Trophoblast cell (in vitro differentiated cells and primary cell): ENCODE results near the gene ITGB5.
A peak's percentile ranks its signal among the peaks of the same experiment; 100 is the strongest.

Experiments used
- DNase-seq, 2 donors: peaks; one replicate each; pipeline ENCODE4 v3.0.0-alpha.2; 2016
- H2AFZ ChIP-seq: 2 replicates; pipeline ENCODE4 v1.6.1; 2013; ENCODE audit warnings: low read length, moderate library complexity, mild to moderate bottlenecking; ENCODE audit not compliant: insufficient read depth, poor library complexity
- H2AK5ac ChIP-seq: 2 replicates; pipeline ENCODE4 v1.6.1; 2013; ENCODE audit warnings: mild to moderate bottlenecking, low read length
- H2BK120ac ChIP-seq: 2 replicates; pipeline ENCODE4 v1.6.1; 2013; ENCODE audit warnings: low read length, mild to moderate bottlenecking, moderate library complexity; ENCODE audit not compliant: insufficient read depth, poor library complexity
- H2BK12ac ChIP-seq: 2 replicates; pipeline ENCODE4 v1.6.1; 2013; ENCODE audit warnings: mild to moderate bottlenecking, low read length, moderate library complexity
- H2BK5ac ChIP-seq: 2 replicates; pipeline ENCODE4 v1.6.1; 2013; ENCODE audit warnings: low read length, low read depth, moderate library complexity, mild to moderate bottlenecking; ENCODE audit not compliant: poor library complexity
- H3K14ac ChIP-seq: 2 replicates; pipeline ENCODE4 v1.6.1; 2013; ENCODE audit warnings: mild to moderate bottlenecking, low read length
- H3K18ac ChIP-seq: 2 replicates; pipeline ENCODE4 v1.6.1; 2013; ENCODE audit warnings: mild to moderate bottlenecking, low read length
- H3K23ac ChIP-seq: 2 replicates; pipeline ENCODE4 v1.6.1; 2013; ENCODE audit warnings: low read length
- H3K27ac ChIP-seq: 2 replicates; pipeline ENCODE4 v1.5.1; 2013; ENCODE audit warnings: low read depth, mild to moderate bottlenecking, inconsistent platforms, low read length, moderate library complexity
- H3K27me3 ChIP-seq: 2 replicates; pipeline ENCODE4 v1.6.1; 2013; ENCODE audit warnings: inconsistent platforms, mild to moderate bottlenecking, low read length, moderate library complexity; ENCODE audit not compliant: insufficient read depth
- H3K36me3 ChIP-seq, 2 experiments: 1 replicate in 1 of 2; 2 replicates in 1 of 2; pipeline ENCODE4 v1.6.1; 2013; ENCODE audit warnings: low read length in 2 of 2, mild to moderate bottlenecking in 2 of 2, moderate library complexity in 1 of 2; ENCODE audit not compliant: insufficient read depth in 2 of 2, control insufficient read depth in 1 of 2
- H3K4ac ChIP-seq: 2 replicates; pipeline ENCODE4 v1.6.1; 2013; ENCODE audit warnings: low read depth, mild to moderate bottlenecking, low read length, moderate library complexity
- H3K4me1 ChIP-seq, 2 experiments: 1 replicate in 1 of 2; 2 replicates in 1 of 2; pipeline ENCODE4 v1.6.1; 2013; ENCODE audit warnings: low read length in 2 of 2, mild to moderate bottlenecking in 2 of 2, moderate library complexity in 1 of 2; ENCODE audit not compliant: insufficient read depth in 2 of 2, control insufficient read depth in 1 of 2
- H3K4me2 ChIP-seq: 2 replicates; pipeline ENCODE4 v1.6.1; 2013; ENCODE audit warnings: inconsistent platforms, mild to moderate bottlenecking, low read length, moderate library complexity
- H3K4me3 ChIP-seq: 2 replicates; pipeline ENCODE4 v1.5.1; 2013; ENCODE audit warnings: mild to moderate bottlenecking, low read depth, low read length, inconsistent platforms
- H3K79me1 ChIP-seq: one replicate; pipeline ENCODE4 v1.6.1; 2013; ENCODE audit warnings: low read length
- H3K79me2 ChIP-seq: 2 replicates; pipeline ENCODE4 v1.6.1; 2013; ENCODE audit warnings: low read length, mild to moderate bottlenecking; ENCODE audit not compliant: control insufficient read depth, insufficient read depth, poor library complexity
- H3K9ac ChIP-seq: 2 replicates; pipeline ENCODE4 v1.6.1; 2013; ENCODE audit warnings: mild to moderate bottlenecking, low read length
- H3K9me3 ChIP-seq: 2 replicates; pipeline ENCODE4 v1.6.1; 2013; ENCODE audit warnings: low read depth, mild to moderate bottlenecking, control low read depth, inconsistent platforms, low read length; ENCODE audit not compliant: insufficient read depth
- H4K12ac ChIP-seq: 2 replicates; pipeline ENCODE4 v1.6.1; 2013; ENCODE audit warnings: low read depth, mild to moderate bottlenecking, low read length, moderate library complexity
- H4K8ac ChIP-seq: 2 replicates; pipeline ENCODE4 v1.6.1; 2013; ENCODE audit warnings: low read depth, mild to moderate bottlenecking, low read length, moderate library complexity
- H4K91ac ChIP-seq: one replicate; pipeline ENCODE4 v1.6.1; 2013; ENCODE audit warnings: low read depth, mild to moderate bottlenecking, low read length, moderate library complexity
- WGBS: extraction: QIAGEN DNeasy Blood & Tissue Kit; methylation state at CpG from one replicate; pipeline ENCODE4 v1.1.7; 2013; ENCODE audit warnings: missing lambda C conversion rate; ENCODE audit not compliant: insufficient read length, insufficient coverage; ENCODE audit errors: extremely low coverage; 5-methylcytosine and 5-hydroxymethylcytosine counted together

Gene ITGB5

DNA sequence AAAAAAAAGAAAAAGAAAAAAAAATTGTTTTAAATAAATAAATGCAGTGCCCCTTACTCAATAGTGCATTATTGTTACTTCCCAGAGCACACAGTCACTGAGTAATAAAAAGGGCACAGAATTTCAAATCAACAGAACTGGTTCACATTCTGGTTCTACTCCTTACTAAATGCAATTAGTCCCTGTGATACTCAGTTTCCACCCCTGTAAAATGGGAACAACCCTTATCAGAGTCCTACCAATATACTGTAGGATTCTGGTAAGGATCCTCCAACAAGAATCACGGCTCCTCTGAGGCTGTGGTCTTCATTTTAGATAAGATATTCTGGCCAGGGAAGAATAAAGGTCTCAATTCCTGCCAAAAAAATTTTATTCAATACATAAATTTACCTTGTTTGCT lies 50.7 kb downstream of the ITGB5 start:
- Histone ChIP-seq H3K27ac (peak overlapping the region; percentile 21), H2BK5ac (no peak overlapping the region), H4K91ac (no peak overlapping the region), H2AFZ (no peak overlapping the region), H3K4me1 (peaks cover 24 to 35% of the 10 kb centered on the region in 2 experiments), H2BK12ac (no peak overlapping the region), H3K23ac (no peak overlapping the region), H2AK5ac (no peak overlapping the region), H3K9ac (no peak overlapping the region), H4K12ac (no peak overlapping the region), H3K14ac (no peak overlapping the region), H2BK120ac (no peak overlapping the region), H3K79me1 (peaks cover 33% of the 10 kb centered on the region), H3K27me3 (no peaks in the 10 kb centered on the region), H3K18ac (no peak overlapping the region), H3K36me3 (peaks cover 6 to 13% of the 10 kb centered on the region in 2 experiments), H3K4ac (no peak overlapping the region), H3K4me3 (no peak overlapping the region), H3K4me2 (no peak overlapping the region), H3K9me3 (no peaks in the 10 kb centered on the region), H4K8ac (no peak overlapping the region), H3K79me2 (peaks cover 6% of the 10 kb centered on the region)
- no peak for DNase-seq
- WGBS = no CpG with 5 or more reads among the region's 1 CpG

GRCh38 chr3:124834723-124835718 lies 52.1 kb downstream of the ITGB5 start:
- H3K4me3 ChIP-seq = no peak overlapping the region
- H3K9me3 ChIP-seq = no peaks in the 10 kb centered on the region
- H3K27ac ChIP-seq = peak overlapping the region; percentile 91
- peak; percentile 87 to 94 for DNase-seq
- no peak overlapping the region for H3K9ac ChIP-seq
- H3K4me1 ChIP-seq = peaks cover 29 to 43% of the 10 kb centered on the region in 2 experiments
- H3K79me2 ChIP-seq = peaks cover 6% of the 10 kb centered on the region
- H4K91ac ChIP-seq = peak overlapping the region; percentile 97
- peak overlapping the region; percentile 67 for H2BK12ac ChIP-seq
- peak overlapping the region; percentile 44 for H3K4me2 ChIP-seq
- H3K79me1 ChIP-seq = peaks cover 37% of the 10 kb centered on the region
- no peak overlapping the region for H3K23ac ChIP-seq
- H4K8ac ChIP-seq = peak overlapping the region; percentile 39
- peak overlapping the region; percentile 0 for H2AK5ac ChIP-seq
- H3K18ac ChIP-seq = peak overlapping the region; percentile 51
- no peak overlapping the region for H4K12ac ChIP-seq
- peak overlapping the region; percentile 2 for H2AFZ ChIP-seq
- H3K14ac ChIP-seq = peak overlapping the region; percentile 57
- peaks cover 9 to 14% of the 10 kb centered on the region in 2 experiments for H3K36me3 ChIP-seq
- peak overlapping the region; percentile 68 for H2BK5ac ChIP-seq
- no peaks in the 10 kb centered on the region for H3K27me3 ChIP-seq
- H3K4ac ChIP-seq = no peak overlapping the region
- peak overlapping the region; percentile 94 for H2BK120ac ChIP-seq
- WGBS = no CpG with 5 or more reads among the region's 20 CpGs

GRCh38 chr3:124833710-124834332 lies 53.3 kb downstream of the ITGB5 start:
- H3K4me1 ChIP-seq = peaks cover 36 to 49% of the 10 kb centered on the region in 2 experiments
- H2BK120ac ChIP-seq = peak overlapping the region; percentile 63
- H2AK5ac ChIP-seq = no peak overlapping the region
- H3K4me3 ChIP-seq = no peak overlapping the region
- no peak overlapping the region for H2AFZ ChIP-seq
- peak overlapping the region; percentile 53 for H3K4ac ChIP-seq
- H2BK12ac ChIP-seq = peak overlapping the region; percentile 86
- H3K79me1 ChIP-seq = peaks cover 38% of the 10 kb centered on the region
- no peak for DNase-seq
- peak overlapping the region; percentile 43 for H4K8ac ChIP-seq
- H2BK5ac ChIP-seq = peak overlapping the region; percentile 80
- H3K79me2 ChIP-seq = peaks cover 7% of the 10 kb centered on the region
- peak overlapping the region; percentile 51 for H4K91ac ChIP-seq
- H3K27me3 ChIP-seq = no peaks in the 10 kb centered on the region
- H3K27ac ChIP-seq = peak overlapping the region; percentile 95
- H3K4me2 ChIP-seq = no peak overlapping the region
- H3K23ac ChIP-seq = no peak overlapping the region
- H3K18ac ChIP-seq = peak overlapping the region; percentile 41
- no CpG with 5 or more reads among the region's 4 CpGs for WGBS
- peak overlapping the region; percentile 37 for H3K14ac ChIP-seq
- H4K12ac ChIP-seq = no peak overlapping the region
- no peaks in the 10 kb centered on the region for H3K9me3 ChIP-seq
- H3K36me3 ChIP-seq = peaks cover 9 to 16% of the 10 kb centered on the region in 2 experiments
- H3K9ac ChIP-seq = no peak overlapping the region

DNA sequence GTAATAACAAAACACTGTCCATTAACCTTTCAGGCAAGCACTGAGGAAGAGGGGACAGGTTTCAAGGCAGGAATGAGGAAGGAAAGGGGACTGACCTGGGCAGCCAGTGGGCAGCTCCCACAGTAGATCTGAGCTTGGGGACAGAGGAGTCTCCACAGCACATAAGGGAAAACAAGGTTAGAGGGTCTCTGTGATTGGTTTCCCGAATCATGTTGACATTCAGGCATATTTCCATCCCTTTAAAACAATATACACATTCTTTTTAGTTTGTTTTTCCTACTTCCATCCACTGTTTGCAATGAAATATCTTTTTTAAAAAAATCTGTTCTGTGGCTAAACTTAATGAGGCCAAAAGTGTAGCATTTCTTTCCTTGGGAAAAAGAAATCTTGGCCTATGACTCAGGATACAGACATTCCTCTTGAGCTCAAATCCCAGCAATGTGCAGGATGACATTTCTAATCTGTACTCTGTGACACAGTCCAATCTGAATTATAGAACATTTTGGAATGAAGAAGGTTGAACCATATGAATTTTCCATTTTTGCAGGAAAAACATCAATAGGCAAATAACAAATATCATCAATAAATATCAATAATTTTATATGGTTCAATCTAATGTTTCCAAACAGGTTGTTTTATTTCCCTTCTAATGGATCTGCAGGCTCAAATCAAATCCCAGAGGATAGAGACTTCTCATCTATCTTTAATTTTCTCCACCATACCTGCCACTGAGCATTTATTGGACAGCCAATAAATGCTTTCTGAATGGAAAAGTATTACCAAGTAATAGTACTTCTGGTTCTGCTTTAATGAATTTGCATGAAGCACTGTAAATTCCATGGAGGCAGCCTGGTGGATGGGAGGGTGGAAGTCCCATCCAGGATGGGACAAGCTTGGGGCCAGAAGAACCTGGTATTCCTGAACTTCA lies 54.1 kb downstream of the ITGB5 start:
- Histone ChIP-seq H3K4me3 (no peak overlapping the region), H3K9me3 (no peaks in the 10 kb centered on the region), H3K79me2 (peaks cover 7% of the 10 kb centered on the region), H4K8ac (no peak overlapping the region), H3K36me3 (peaks cover 11 to 16% of the 10 kb centered on the region in 2 experiments), H2AK5ac (no peak overlapping the region), H4K12ac (no peak overlapping the region), H2BK120ac (peak overlapping the region; percentile 73), H4K91ac (peak overlapping the region; percentile 87), H3K18ac (no peak overlapping the region), H3K27me3 (no peaks in the 10 kb centered on the region), H3K9ac (no peak overlapping the region), H3K4me1 (peaks cover 36 to 49% of the 10 kb centered on the region in 2 experiments), H3K4me2 (no peak overlapping the region), H2BK5ac (no peak overlapping the region), H2BK12ac (peak overlapping the region; percentile 86), H3K27ac (peak overlapping the region; percentile 95), H2AFZ (no peak overlapping the region), H3K79me1 (peaks cover 38% of the 10 kb centered on the region), H3K4ac (peak overlapping the region; percentile 71), H3K23ac (no peak overlapping the region), H3K14ac (peak overlapping the region; percentile 16)
- peak in 1 of 2 donors; percentile 41 for DNase-seq
- no CpG with 5 or more reads among the region's 1 CpG for WGBS
